GM19099 (cell line): Measurements from ENCODE around the gene GREB1.

ENCODE experiments used
- POLR2A ChIP-seq: IDR thresholded peaks from 3 replicates; pipeline ENCODE4 v1.6.1; 2011; ENCODE audit warnings: low read depth; ENCODE audit not compliant: insufficient read length; ENCODE audit errors: extremely low read depth

Gene GREB1

DNA sequence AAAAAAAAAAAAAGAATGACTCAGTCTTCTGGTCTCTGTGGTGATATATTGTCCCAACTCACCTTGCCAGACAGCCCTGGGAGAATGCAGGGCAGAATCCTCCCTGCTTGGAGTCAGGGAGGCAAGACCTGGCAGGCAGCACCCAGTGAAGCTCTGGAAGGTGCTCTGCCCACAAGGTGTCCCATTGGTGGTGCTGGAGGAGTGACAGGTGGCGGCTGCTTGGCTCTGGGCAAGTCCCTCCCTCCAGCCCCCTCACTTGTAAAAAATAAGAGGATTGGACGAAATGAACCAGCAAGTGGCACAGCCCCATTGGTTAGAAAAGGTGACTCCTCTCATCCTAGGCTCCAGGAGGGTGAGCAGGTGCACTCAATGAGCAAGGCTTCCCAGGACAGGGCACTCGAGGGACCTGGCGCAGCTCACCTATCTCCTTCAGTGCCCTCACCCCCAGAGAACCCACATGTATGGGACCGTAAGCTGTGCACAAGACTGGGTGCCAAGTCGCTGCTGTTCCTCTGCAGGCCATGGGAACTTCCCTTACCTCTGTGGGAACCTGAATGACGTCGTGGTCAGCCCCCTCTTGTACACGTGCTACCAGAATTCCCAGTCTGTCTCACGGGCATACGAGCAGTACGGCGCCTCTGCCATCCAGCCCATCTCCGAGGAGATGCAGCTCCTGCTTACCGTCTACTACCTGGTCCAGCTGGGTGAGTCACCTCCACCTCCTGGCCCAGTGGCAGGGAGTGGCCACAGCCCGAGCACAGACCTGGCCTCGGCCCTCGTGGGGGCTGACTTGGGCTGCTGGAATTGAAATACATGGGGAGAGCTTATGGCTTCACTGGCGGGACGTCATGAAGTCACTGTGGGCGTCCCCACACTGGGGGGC is 54.6 kb downstream of the GREB1 start:
- no peak for TF ChIP-seq POLR2A

DNA sequence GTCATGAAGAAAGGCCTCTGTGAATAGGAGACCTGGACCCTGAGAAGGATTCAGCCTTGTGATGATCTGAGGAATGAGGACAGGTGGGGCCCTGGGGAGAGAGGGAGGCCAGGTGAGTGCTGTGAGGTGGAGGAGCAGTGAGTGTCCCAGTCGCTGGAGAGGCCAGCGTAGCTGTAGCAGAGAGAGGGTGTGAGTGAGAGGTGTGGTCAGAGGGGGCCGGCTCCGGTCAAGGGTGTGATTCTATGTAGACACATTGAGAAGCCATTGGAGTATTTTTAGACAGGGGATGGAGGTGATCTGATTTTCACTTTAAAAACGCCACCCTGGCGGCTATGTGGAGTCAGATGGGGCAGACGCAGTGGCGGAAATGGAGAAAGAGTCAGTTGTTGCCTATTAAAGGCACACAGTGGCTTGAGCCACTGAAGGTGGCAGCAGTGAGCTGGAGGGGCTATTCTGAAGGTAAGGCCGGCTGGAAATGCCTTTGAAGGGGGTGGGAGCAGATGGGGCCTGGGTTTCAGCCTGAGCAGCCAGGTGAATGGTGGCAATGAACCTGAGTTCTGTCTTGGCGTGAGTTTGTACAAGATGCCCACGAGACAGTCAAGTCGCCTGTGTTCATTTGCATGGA is 55.6 kb downstream of the GREB1 start:
- TF ChIP-seq POLR2A, result no peak

DNA sequence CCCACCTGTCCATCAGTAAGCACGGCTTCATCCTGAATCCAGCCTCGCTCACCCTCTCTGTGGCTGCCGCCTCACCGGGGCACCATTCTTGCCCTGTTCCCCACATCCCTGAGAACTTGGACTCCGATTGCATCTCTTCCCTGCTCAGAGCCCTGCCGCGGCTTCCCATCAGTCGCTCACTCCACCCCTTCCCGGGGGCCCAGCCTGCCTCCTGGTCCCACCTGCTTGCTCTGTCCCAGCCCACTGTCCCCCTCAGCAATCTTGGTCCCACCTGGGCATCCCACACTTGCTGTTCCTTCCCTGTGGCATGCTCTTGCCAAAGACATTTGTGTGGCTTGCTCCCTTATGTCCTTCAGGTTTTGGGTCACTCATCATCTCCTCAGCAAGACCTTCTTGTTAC is 56.3 kb downstream of the GREB1 start:
- TF ChIP-seq POLR2A, result no peak

DNA sequence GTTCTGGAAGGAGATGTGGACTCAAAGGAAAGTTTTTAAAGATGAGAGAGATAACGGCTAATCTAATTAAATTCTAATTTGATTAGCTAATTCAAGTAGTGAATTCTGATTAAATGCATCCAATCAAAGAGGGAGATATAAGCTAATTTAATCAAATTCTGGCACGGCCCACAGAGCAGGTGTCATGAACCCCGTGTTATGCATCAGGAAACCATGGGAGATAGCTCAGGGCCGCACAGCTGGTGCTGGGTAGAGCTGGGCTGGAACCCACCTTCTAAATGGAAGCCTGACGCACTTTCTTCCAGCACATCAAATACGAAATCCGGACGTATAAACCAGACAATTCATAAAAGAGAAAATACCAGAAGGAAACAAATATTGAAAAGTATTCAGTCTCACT is 57.2 kb downstream of the GREB1 start:
- TF ChIP-seq POLR2A, result no peak

DNA sequence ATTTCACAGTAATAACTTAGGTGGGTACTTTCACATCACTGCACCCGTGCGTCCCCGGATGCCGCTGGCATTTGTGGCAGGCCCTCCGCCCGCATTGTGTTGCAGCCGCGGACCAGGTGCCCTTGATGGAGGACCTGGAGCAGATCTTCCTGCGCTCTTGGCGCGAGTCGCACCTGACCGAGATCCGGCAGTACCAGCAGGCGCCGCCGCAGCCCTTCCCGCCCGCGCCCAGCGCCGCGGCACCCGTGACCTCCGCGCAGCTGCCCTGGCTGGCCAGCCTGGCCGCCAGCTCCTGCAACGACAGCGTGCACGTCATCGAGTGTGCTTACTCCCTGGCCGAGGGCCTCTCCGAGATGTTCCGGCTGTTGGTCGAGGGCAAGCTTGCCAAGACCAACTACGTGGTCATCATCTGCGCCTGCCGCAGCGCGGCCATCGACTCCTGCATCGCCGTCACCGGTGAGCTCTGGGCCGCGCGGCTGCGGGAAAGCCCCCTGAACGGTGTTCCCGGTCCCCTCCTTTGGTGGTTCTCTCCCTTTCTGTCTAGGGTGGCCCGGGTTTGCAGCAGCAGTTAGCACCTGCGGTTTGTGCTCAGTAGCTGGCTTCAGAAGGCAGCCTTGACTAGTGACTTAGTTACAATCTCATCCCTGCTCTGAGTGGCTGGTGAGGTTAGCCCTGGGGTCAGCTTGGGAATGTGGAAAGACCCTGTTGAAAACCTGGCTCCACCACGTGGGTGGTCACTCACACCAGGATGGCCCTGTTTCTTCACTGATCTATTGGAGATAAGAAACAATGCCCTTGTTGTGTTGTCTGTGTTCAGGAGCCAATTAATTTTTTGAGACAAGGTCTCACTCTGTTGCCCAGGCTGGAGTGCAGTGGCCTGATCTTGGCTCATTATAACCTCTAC is 59.1 kb downstream of the GREB1 start:
- no peak for TF ChIP-seq POLR2A

DNA sequence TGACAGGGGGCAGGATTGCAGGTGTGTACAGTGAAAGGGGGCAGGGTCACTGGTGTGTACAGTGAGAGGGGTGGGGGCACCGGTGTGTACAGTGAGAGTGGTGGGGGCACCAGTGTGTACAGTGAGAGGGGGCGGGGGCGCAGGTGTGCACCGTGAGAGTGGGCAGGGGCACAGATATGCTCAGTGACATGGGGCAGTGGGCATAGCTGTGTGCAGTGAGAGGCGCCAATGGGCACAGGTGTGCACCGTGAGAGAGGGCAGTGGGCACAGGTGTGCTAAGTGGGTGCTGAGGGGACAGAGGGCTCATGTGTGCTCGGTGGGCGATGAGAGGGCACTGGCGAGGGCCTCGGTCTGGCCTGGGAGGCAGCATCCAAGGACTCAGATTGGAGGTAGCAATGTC is 63.0 kb downstream of the GREB1 start:
- TF ChIP-seq POLR2A, result no peak

DNA sequence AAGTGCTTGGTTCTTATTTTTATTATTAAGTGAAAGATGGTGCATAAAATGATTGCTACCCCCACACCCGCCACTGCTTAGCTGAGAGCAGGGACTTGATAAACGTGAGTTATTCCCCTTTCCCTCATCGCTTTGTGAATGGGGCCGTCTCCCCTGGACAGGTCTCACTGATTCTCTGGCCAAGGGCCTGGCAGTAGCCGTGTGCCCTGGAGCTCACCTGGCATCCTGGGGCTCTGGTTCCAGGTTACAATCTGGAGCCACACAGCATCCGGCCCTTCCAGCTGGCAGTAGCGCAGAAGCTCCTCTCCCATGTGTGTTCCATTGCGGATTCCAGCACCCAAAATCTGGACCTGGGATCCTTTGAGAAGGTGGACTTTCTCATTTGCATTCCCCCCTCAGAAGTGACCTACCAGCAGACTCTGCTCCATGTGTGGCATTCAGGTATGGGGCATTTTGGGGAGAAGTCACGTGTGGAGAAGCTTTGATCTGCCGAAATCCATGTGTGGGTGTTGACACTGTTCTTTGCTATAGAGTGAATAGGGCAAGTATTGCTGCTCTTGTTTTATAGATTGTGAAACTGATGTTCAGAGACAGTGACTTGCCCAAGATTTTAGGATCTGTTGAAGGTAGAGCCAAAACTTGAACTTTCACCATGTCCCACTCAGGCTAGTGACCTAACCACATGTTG is 63.8 kb downstream of the GREB1 start:
- no peak for TF ChIP-seq POLR2A

DNA sequence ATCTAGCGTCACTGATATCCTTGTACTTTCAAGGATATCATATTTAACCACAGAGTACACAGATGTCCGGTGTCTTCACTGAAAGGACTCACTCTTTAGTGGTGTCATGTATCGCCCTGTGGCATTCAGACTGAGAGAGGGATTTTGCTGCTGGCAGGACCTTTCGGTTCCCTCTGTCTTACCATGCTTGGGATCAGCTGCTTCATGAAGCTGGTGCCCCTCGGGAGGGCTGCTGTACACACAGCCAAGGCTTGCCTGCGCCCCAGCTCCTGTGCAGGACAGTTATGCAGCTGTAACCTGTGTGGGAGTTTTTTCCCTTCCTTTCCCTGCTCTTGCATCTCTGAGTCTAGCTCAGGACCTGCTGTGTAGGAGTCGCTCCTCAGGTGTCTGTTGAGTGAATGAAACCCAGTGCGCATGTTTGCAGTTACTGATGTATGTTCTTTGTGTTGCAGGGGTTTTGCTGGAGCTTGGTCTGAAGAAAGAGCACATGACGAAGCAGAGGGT is 64.4 kb downstream of the GREB1 start:
- no peak for TF ChIP-seq POLR2A

DNA sequence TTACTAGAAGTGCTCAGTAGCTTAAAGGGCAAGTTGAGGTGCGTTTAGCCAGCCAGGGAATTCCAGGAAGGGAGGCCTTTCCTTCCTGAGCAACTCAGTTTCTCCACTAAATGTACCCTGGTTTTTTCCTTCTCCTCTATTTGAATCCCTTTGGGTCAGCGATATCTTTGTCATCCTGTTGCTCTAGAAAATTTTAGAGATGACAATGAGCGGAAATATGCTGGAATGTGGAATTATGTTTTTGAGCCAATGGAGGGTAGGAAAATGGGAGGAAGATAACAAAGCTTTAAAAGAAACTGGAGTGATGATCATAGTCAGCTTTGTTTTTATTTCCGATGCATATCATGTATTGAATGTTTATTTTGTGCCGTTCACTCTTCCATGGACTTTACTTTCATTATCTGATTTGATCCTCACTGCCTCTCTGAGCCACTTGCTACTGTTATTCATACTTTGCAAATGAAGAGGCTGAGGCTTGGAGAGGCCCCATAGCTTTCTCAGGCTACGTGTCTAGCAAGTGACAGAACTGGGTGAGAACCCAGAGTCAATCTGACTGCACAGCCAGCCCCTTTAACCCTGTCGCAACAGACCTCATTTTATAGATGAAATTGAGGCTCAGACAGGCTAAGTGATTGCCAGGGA is 68.8 kb downstream of the GREB1 start:
- no peak for TF ChIP-seq POLR2A

DNA sequence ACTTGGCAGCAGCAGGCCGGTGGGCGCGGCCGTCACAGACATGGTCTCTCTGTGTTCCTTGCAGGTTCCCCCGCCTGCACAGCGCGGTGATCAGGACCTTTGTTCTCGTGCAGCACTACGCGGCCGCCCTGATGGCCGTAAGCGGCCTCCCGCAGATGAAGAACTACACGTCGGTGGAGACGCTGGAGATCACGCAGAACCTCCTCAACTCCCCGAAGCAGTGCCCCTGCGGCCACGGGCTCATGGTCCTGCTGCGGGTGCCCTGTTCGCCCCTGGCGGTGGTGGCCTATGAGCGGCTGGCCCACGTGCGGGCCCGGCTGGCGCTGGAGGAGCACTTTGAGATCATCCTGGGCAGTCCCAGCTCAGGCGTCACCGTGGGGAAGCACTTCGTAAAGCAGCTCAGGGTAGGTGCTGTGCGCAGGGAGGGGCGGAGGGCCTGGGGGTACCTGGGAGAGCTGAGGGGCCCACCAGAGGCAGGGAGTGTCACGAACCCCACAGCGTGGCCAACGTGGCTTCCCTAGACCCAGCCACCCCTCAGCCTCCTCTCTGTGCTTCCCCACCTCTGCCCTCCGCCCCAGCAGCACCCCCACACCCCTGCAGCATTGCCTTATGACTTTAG is 76.9 kb downstream of the GREB1 start:
- TF ChIP-seq POLR2A, result no peak

DNA sequence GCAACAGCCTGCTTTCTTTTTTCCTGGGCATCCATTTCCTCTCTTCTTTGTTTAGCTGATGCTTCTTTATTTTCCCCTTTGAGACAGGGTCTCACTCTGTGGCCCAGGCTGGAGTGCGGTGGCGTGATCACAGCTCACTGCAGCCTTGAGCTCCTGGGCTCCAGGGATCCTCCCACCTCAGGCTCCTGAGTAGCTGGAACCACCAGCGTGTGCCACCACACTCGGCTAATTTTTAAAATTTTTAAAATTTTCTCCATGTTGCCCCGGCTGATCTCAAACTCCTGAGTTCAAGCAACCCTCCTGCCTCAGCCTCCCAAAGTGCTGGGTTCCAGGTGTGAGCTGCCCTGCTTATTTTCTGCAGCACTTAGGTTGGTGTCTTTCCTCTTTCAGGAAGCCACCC is 77.4 kb downstream of the GREB1 start:
- TF ChIP-seq POLR2A, result no peak

DNA sequence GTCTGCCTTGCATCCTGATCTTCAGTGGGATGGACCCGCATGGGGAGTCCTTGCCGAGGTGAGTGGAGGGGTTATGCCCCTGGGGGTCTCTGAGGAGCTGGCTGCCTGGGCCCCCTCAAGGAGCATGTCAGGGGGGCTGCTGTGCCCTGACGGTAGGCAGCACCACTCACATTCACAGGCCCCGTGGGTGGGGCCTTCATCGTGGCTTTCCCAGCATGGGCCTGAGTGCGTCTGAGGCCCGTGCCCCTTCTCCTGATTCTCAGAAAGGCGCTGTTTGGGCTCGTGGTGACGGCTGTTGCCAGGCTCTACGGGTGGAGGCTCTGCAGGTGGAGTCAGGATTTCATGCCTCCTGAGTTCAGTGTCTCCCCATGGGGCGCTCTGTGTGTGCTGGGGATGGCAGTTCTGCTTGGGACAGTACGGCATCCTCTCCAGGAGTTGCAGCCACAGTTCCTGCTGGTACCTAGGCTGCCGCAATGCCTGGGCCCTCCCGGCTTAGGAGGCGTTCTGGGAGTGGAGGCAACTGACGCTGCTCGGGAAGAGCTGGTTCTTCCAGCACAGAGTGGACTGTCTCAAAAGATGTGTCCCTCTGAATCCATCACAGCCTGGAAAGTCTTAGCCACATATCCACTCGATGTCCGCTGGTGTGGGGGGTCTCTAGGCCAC is 78.8 kb downstream of the GREB1 start:
- TF ChIP-seq POLR2A, result no peak

DNA sequence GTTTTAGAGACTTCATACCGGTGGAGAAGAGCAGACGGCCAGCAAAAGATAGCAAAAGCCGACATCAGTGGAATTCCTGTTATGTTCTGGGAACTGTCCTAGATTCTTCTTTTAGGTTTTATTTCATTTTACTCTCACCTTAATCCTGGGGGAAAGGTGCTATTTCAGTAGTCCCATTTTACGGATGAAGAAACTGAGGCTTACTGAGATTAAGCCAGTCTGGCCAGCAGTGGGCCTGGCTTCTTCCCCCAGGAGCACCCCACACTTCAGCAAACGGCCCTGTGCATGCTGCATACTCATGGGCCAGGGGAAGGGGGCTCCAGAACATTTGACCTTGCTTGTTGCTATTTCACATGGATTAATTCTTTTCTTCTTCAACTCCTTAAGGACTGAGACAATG is 79.5 kb downstream of the GREB1 start:
- TF ChIP-seq POLR2A, result no peak

DNA sequence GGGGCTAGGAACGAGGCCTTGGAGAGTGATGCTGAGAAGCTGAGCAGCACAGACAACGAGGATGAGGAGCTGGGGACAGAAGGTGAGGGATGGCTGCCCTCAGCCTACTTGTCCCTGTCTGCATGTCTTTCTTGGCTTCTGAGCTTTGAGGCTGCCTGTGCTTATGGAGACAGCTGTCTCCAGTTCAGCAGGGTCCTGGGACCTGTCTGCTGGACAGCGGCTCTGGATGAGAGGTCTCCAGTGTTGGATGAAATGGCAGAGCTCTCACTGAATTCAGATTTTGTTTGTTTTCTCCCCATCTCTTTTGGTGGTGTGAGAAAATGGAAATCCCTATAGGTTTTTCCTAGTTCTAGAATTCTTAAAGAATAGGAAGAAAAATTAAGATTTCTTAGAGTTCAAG is 81.4 kb downstream of the GREB1 start:
- no peak for TF ChIP-seq POLR2A
